Endothelial cell of umbilical vein (primary cell): Measurements from ENCODE around the gene FAM98C. TPM values are rescaled to one million over a fixed set of nuclear protein-coding genes. Genes with fewer than 3 reads are reported as not detected.

Experiments
- BruUV-seq: library from RNA; stranded (reverse); fragments of 400-500 nt; replicated peaks from 2 replicates; lab custom pipeline; 2021; lab: Mats Ljungman, UMichigan
- CTCF ChIA-PET: fragments of 300-600, 350-600 bp; sonication (Branson Sonifier 250); formaldehyde crosslinking; loops from one replicate; lab custom pipeline; 2021; ENCODE audit warnings: antibody characterized with exemption, inconsistent platforms; lab: Charles Lee
- POLR2A ChIA-PET: fragments of 300-600, 350-600 bp; sonication (Branson Sonifier 250); formaldehyde crosslinking; loops from one replicate; lab custom pipeline; 2021; ENCODE audit warnings: antibody characterized with exemption, inconsistent platforms; lab: Charles Lee
- DNase-seq: peaks from one replicate; pipeline ENCODE4 v3.0.0-alpha.2; 2011; ENCODE audit warnings: low read depth, low spot score
- FAIRE-seq: peaks from 2 replicates; lab custom pipeline; 2011; peaks lifted over from hg19 to GRCh38; lab: Jason Lieb, UNC
- H2AFZ ChIP-seq: 2 replicates; pipeline ENCODE4 v1.6.0; 2012; ENCODE audit warnings: low read depth, low read length, control low read depth, inconsistent platforms
- H3K27ac ChIP-seq: 2 replicates; pipeline ENCODE4 v1.5.1; 2011; ENCODE audit warnings: low read depth, mild to moderate bottlenecking, control low read depth, low read length, moderate library complexity; ENCODE audit not compliant: insufficient read depth
- H3K27me3 ChIP-seq, 2 experiments: 2 replicates each; pipeline versions ENCODE4 v1.6.0 to v1.6.1; 2011; ENCODE audit warnings: low read length in 2 of 2, mixed read lengths in 1 of 2; ENCODE audit not compliant: control insufficient read depth in 2 of 2, insufficient read depth in 2 of 2
- H3K36me3 ChIP-seq, 2 experiments: 2 replicates in 1 of 2; 3 replicates in 1 of 2; pipeline ENCODE4 v1.5.1; 2011; ENCODE audit warnings: low read length in 2 of 2, mild to moderate bottlenecking in 1 of 2, moderate library complexity in 1 of 2; ENCODE audit not compliant: control insufficient read depth in 2 of 2, insufficient read depth in 2 of 2; ENCODE audit errors: extremely low read depth in 1 of 2
- H3K4me1 ChIP-seq: 3 replicates; pipeline ENCODE4 v1.5.1; 2011; ENCODE audit warnings: mild to moderate bottlenecking, low read length; ENCODE audit not compliant: control insufficient read depth, insufficient read depth; ENCODE audit errors: extremely low read depth
- H3K4me2 ChIP-seq: 2 replicates; pipeline ENCODE4 v1.6.1; 2011; ENCODE audit warnings: low read length, control low read depth, mixed read lengths; ENCODE audit not compliant: insufficient read depth
- H3K4me3 ChIP-seq, 3 experiments: fragments of 200-600 bp in 1 of 3; sonication (generic), shearing (Covaris generic) in 1 of 3; replicated peaks in 1 of 3; 2 replicates each; pipeline ENCODE4 v1.5.1; 2011 to 2016; ENCODE audit warnings: control low read depth in 3 of 3, low read length in 3 of 3, mild to moderate bottlenecking in 2 of 3, inconsistent platforms in 1 of 3, low read depth in 1 of 3, moderate library complexity in 1 of 3; ENCODE audit not compliant: insufficient read depth in 1 of 3
- H3K79me2 ChIP-seq: 2 replicates; pipeline ENCODE4 v1.6.0; 2012; ENCODE audit warnings: low read length, inconsistent platforms; ENCODE audit not compliant: control insufficient read depth, insufficient read depth
- H3K9ac ChIP-seq: replicated peaks from 2 replicates; pipeline ENCODE3; 2011; ENCODE audit warnings: low read length, control low read depth; ENCODE audit not compliant: insufficient read depth; ENCODE audit errors: extremely low read depth
- H3K9me1 ChIP-seq: replicated peaks from 3 replicates; pipeline ENCODE4 v1.6.0; 2011; ENCODE audit warnings: mild to moderate bottlenecking, low read length; ENCODE audit not compliant: control insufficient read depth, insufficient read depth; ENCODE audit errors: extremely low read depth
- H3K9me3 ChIP-seq: replicated peaks from 2 replicates; pipeline ENCODE4 v1.5.1; 2012; ENCODE audit warnings: low read length, inconsistent platforms; ENCODE audit not compliant: control insufficient read depth, insufficient read depth
- H4K20me1 ChIP-seq: replicated peaks from 2 replicates; pipeline ENCODE3; 2011; ENCODE audit warnings: mild to moderate bottlenecking, low read length; ENCODE audit not compliant: control insufficient read depth, insufficient read depth; ENCODE audit errors: extremely low read depth
- EZH2 ChIP-seq: IDR thresholded peaks from 2 replicates; pipeline ENCODE4 v1.6.1; 2012; ENCODE audit warnings: borderline replicate concordance, low read depth, mild to moderate bottlenecking, moderate library complexity, low read length, inconsistent platforms; ENCODE audit not compliant: severe bottlenecking
- FOS ChIP-seq: IDR thresholded peaks from 2 replicates; pipeline ENCODE4 v1.6.1; 2011; ENCODE audit warnings: mild to moderate bottlenecking, low read length, moderate library complexity, borderline replicate concordance; ENCODE audit not compliant: insufficient read depth
- GATA2 ChIP-seq: IDR thresholded peaks from 2 replicates; pipeline ENCODE4 v1.7.0; 2011; ENCODE audit warnings: low read depth, mild to moderate bottlenecking, moderate library complexity, mixed read lengths, low read length; ENCODE audit not compliant: insufficient read length, insufficient read depth
- JUN ChIP-seq: IDR thresholded peaks from 2 replicates; pipeline ENCODE4 v1.6.1; 2011; ENCODE audit warnings: borderline replicate concordance, low read depth; ENCODE audit not compliant: insufficient read length, insufficient read depth
- MAX ChIP-seq: IDR thresholded peaks from 2 replicates; pipeline ENCODE4 v1.6.1; 2011; ENCODE audit not compliant: insufficient read depth, insufficient read length
- MYC ChIP-seq: IDR thresholded peaks from one replicate; pipeline ENCODE4 v1.6.1; 2011; ENCODE audit warnings: mild to moderate bottlenecking, low read depth, low read length
- POLR2A ChIP-seq: IDR thresholded peaks from 2 replicates; pipeline ENCODE4 v1.6.1; 2012; ENCODE audit warnings: low read depth, mild to moderate bottlenecking, control low read depth, low read length
- POLR2AphosphoS5 ChIP-seq: IDR thresholded peaks from 2 replicates; pipeline ENCODE4 v1.6.1; 2012; ENCODE audit warnings: low read depth, mild to moderate bottlenecking, control low read depth, low read length, moderate library complexity; ENCODE audit not compliant: insufficient read depth
- dilution Hi-C: fragments of 300-500 bp; cut with MboI; formaldehyde crosslinking; loops from one replicate; pipeline ENCODE4 v1.15.0; 2019; ENCODE audit warnings: low sequenced_read_pairs; ENCODE audit not compliant: extremely low pct_ligation_motif_present
- intact Hi-C: fragments of 100-400 bp; cut with micrococcal nuclease; formaldehyde crosslinking; loops from one replicate; pipeline ENCODE4 v1.10.0; 2022
- polyA plus RNA-seq, 4 experiments: library from polyadenylated mRNA; depleted of rRNA in 3 of 4; stranded (reverse) in 3 of 4; unstranded in 1 of 4; fragments of >200 nt; gene quantifications; 2 replicates each; pipeline versions ENCODE4 v1.2.1 to v1.2.3, GENCODE V29; 2011 to 2012; ENCODE audit warnings: missing spikeins in 1 of 4
- total RNA-seq: library from RNA; stranded (reverse); gene quantifications from 2 replicates; pipeline ENCODE4 v1.2.3, GENCODE V29; 2021
- TF ChIP-seq, protein P1 (sequence below), 2 donors: IDR thresholded peaks; 1 replicate in 1 of 2; 2 replicates in 1 of 2; pipeline ENCODE4 v1.5.1; 2011; ENCODE audit warnings: low read length in 2 of 2, mild to moderate bottlenecking in 2 of 2, moderate library complexity in 2 of 2, control low read depth in 1 of 2, inconsistent platforms in 1 of 2, low read depth in 1 of 2; ENCODE audit not compliant: insufficient read depth in 1 of 2; ENCODE audit errors: extremely low read depth in 1 of 2

The FAM98C gene
- total and polyA plus RNA-seq, 2 donors (not counting 3 experiments of a cell fraction or from before 2014, with no cell fraction given): 12.6 to 13.0 TPM

DNA sequence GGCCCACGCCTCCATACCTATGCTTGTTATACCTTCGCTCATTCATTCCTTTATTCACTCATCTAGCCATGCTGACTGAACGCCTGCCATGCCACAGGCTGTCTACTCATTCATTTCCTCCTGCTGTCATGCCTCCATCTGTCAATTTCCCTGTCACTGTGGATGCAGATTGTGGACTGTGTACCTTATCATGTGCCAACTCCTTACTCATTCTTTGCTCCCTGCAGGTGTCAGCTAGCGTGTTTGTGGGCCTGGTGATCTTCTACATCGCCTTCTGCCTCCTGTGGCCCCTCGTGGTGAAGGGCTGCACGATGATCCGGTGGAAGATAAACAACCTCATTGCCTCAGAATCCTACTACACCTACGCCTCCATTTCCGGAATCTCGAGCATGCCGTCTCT lies 32.6 kb upstream of the FAM98C start:
- Histone ChIP-seq H3K4me1 (peaks cover 3% of the 10 kb centered on the region), H3K36me3 (no peaks in the 10 kb centered on the region), H4K20me1 (no peaks in the 10 kb centered on the region), H3K79me2 (peaks cover 5% of the 10 kb centered on the region), H3K9ac (no peak overlapping the region), H3K27me3 (peaks cover 4 to 6% of the 10 kb centered on the region in 2 experiments), H3K9me1 (no peaks in the 10 kb centered on the region), H3K27ac (no peak overlapping the region), H3K4me2 (no peak overlapping the region), H3K9me3 (no peaks in the 10 kb centered on the region), H3K4me3 (no peak overlapping the region), H2AFZ (no peak overlapping the region)
- dilution Hi-C loops: no loop called here
- POLR2A ChIA-PET: no interaction called here
- FAIRE-seq (no peak), DNase-seq (no peak)
- TF ChIP-seq POLR2AphosphoS5 (no peak), FOS (no peak), JUN (no peak), EZH2 (no peak), GATA2 (no peak), MAX (no peak), MYC (no peak), POLR2A (no peak)
- TF ChIP-seq, protein P1, sequence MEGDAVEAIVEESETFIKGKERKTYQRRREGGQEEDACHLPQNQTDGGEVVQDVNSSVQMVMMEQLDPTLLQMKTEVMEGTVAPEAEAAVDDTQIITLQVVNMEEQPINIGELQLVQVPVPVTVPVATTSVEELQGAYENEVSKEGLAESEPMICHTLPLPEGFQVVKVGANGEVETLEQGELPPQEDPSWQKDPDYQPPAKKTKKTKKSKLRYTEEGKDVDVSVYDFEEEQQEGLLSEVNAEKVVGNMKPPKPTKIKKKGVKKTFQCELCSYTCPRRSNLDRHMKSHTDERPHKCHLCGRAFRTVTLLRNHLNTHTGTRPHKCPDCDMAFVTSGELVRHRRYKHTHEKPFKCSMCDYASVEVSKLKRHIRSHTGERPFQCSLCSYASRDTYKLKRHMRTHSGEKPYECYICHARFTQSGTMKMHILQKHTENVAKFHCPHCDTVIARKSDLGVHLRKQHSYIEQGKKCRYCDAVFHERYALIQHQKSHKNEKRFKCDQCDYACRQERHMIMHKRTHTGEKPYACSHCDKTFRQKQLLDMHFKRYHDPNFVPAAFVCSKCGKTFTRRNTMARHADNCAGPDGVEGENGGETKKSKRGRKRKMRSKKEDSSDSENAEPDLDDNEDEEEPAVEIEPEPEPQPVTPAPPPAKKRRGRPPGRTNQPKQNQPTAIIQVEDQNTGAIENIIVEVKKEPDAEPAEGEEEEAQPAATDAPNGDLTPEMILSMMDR (IDR thresholded peaks at IDR 0.05; ENCODE audit: extremely low read depth in 1 of 2, insufficient read depth in 1 of 2, low read depth in 1 of 2, low read length in 2 of 2): no peak
- intact Hi-C loops: no loop called here
- CTCF ChIA-PET: interaction anchor here (0.8 kb wide), 1 partner anchor 136 kb away, joined by 3 read pairs; no protein-coding TSS in a partner anchor
- BruUV-seq: no TSS peak
